Omental fat pad (tissue), 4 donors: Measurements from ENCODE around the gene SCYGR1. TPM values are rescaled to one million over a fixed set of nuclear protein-coding genes. Genes with fewer than 3 reads are reported as not detected.

Experiments used
- ATAC-seq: fragments of 150-250 bp; one replicate; pipeline ENCODE4 v1.9.1; 2016; ENCODE audit warnings: mild to moderate bottlenecking, moderate library complexity; ENCODE audit not compliant: low FRiP score
- DNase-seq: peaks from one replicate; pipeline ENCODE4 v3.0.0-alpha.2; 2019; ENCODE audit warnings: low spot score
- CTCF ChIP-seq, 3 donors: fragments of 450-650 bp; IDR thresholded peaks; one replicate each; pipeline ENCODE4 v1.5.1; 2016 to 2017; ENCODE audit warnings: antibody characterized with exemption in 3 of 3, mild to moderate bottlenecking in 3 of 3, moderate library complexity in 2 of 3
- total RNA-seq, 4 donors: library from RNA; depleted of rRNA; stranded (reverse); fragments of >200 nt; gene quantifications; one replicate each; pipeline ENCODE4 v1.1.0, GENCODE V29; 2016

The SCYGR1 gene
- total RNA-seq, 4 donors from 2014 or later: not detected

GRCh38 chr2:227402959-227403358 is 15.2 kb upstream of the SCYGR1 start:
- ATAC-seq: no peak
- no peak for TF ChIP-seq CTCF (IDR thresholded peaks at IDR 0.05)
- DNase-seq: no peak

GRCh38 chr2:227402321-227402720 is 14.6 kb upstream of the SCYGR1 start:
- DNase-seq (no peak), ATAC-seq (no peak)
- TF ChIP-seq CTCF (IDR thresholded peaks at IDR 0.05): no peak

GRCh38 chr2:227401550-227401949 is 13.8 kb upstream of the SCYGR1 start:
- TF ChIP-seq CTCF (IDR thresholded peaks at IDR 0.05): no peak
- ATAC-seq: no peak
- no peak for DNase-seq

GRCh38 chr2:227398684-227399670 is 11.2 kb upstream of the SCYGR1 start:
- no peak for TF ChIP-seq CTCF (IDR thresholded peaks at IDR 0.05)
- ATAC-seq: no peak
- no peak for DNase-seq

- ATAC-seq (no peak), DNase-seq (no peak)
- no peak for TF ChIP-seq CTCF (IDR thresholded peaks at IDR 0.05)
These were observed 9.8 kb upstream of the SCYGR1 start for GRCh38 chr2:227397562-227397961.

GRCh38 chr2:227395556-227395955 is 7.8 kb upstream of the SCYGR1 start:
- no peak for ATAC-seq
- no peak for TF ChIP-seq CTCF (IDR thresholded peaks at IDR 0.05)
- DNase-seq: no peak

GRCh38 chr2:227394401-227394800 is 6.7 kb upstream of the SCYGR1 start:
- ATAC-seq: no peak
- no peak for TF ChIP-seq CTCF (IDR thresholded peaks at IDR 0.05)
- DNase-seq: no peak
